Right ventricle myocardium inferior (tissue), 1 donor: ENCODE results near the gene UQCC2. TPM values are rescaled to one million over a fixed set of nuclear protein-coding genes. Genes with fewer than 3 reads are reported as not detected.

ENCODE experiments used
- ATAC-seq: fragments of 200-7000 bp; cut with Tn5 transposase; one replicate; pipeline ENCODE4 v1.9.1; 2020; ENCODE audit warnings: mild to moderate bottlenecking, moderate library complexity
- DNase-seq: peaks from one replicate; pipeline ENCODE4 v3.0.0; 2021; ENCODE audit errors: missing footprints
- intact Hi-C: fragments of 100-400 bp; cut with DNase I; formaldehyde crosslinking; loops from one replicate; pipeline ENCODE4 v1.11.0; 2022
- total RNA-seq: library from RNA; stranded (reverse); fragmentation: NEBNext Ultra II Directional; extraction: Animal tissue kit (Norgen Biotek cat#: 25700); gene quantifications from one replicate; pipeline ENCODE4 v1.2.1, GENCODE V29; 2021
- donor health status: DM: no; HTN: yes; CAD: no; lungs with severe emphysema.

UQCC2 gene
- total RNA-seq, 1 donor from 2014 or later, result 215 TPM

DNA sequence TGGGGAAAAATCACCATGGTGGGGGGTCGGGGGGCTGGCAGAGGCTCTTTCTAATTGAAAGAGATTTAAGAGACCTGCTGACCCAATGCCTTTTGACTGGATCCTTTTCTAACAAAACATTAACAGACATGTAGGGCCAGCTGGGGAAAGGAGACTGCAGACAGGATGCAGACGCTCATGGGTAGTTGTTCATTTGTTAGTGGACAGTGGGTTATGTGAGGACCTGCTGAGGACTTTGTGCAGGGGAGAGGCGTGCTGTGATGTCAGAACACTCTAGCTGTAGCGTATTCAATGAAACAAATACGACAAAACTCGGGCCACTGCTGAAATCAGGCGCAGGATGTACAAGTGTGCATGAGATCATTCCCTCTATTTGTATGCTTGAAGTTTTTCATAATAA is 34.0 kb upstream of the UQCC2 start:
- intact Hi-C loops, result loop anchor here (2.0 kb wide), 1 partner anchor 35 kb away; the partner anchor contains the start of gene UQCC2
- DNase-seq, result peak; percentile 34
- no peak for ATAC-seq

GRCh38 chr6:33744895-33745546 is 33.5 kb upstream of the UQCC2 start:
- DNase-seq (peak; percentile 62), ATAC-seq (peak; percentile 5)
- intact Hi-C loops, result loop anchor here (2.0 kb wide), 1 partner anchor 34 kb away; the partner anchor contains the start of gene UQCC2

- intact Hi-C loops, result loop anchor here (2.0 kb wide), 1 partner anchor 33 kb away; the partner anchor contains the start of gene UQCC2
- DNase-seq (peak; percentile 68), ATAC-seq (peak; percentile 21)
These were observed 32.7 kb upstream of the UQCC2 start for GRCh38 chr6:33744001-33744848.

DNA sequence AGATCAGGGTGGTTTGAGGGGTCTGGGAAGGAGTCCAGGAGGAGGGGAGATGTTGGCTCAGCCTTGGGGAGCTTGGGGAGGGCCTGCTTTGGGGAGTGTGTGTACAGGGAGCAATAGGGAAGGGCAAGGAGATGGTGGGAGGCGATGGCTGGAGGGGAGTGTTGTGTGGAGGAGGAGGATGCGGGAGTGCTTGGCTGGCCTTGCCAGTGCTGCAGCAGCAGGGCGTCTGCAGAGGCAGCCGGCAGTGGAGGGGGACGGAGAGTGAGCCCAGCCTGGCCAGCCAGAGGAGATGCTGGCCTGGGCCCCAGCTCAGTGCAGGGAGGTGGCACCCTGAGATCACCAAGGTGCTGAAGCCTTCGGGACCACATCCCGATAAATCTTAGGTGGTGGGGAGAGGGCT is 31.3 kb upstream of the UQCC2 start:
- peak; percentile 40 for DNase-seq
- no peak for ATAC-seq
- intact Hi-C loops, result no loop called here

GRCh38 chr6:33742092-33742491 is 30.6 kb upstream of the UQCC2 start:
- no peak for ATAC-seq
- peak; percentile 64 for DNase-seq
- intact Hi-C loops, result no loop called here

GRCh38 chr6:33740794-33741193 is 29.3 kb upstream of the UQCC2 start:
- intact Hi-C loops, result no loop called here
- ATAC-seq, result no peak

GRCh38 chr6:33740204-33740608 is 28.7 kb upstream of the UQCC2 start:
- intact Hi-C loops, result no loop called here
- DNase-seq (peak; percentile 68), ATAC-seq (peak; percentile 21)

More at GRCh38 chr6:33740794-33741193, 29.3 kb upstream of the UQCC2 start:
- DNase-seq, result peak; percentile 16

DNA sequence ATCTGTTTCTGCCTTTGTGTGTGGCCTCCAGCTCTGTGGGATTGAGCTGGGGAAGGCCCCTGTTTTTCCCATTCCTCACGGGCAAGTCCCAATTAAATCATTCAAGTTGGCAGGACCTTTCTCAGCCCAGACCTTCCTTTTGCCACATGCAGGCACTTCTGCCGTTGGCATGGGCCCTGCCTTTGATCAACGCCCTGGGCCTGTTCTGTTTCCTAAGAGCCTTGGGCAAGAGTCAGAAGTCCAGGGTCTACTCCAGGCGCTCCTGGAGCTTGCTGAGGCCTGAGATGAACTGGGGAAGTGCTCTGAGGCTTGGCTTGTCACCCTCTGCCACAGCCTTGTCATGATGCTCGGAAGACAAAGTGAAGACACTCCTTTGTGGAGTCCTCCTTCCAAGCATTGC is 28.1 kb upstream of the UQCC2 start:
- DNase-seq, result peak; percentile 50
- intact Hi-C loops, result no loop called here
- ATAC-seq, result no peak

DNA sequence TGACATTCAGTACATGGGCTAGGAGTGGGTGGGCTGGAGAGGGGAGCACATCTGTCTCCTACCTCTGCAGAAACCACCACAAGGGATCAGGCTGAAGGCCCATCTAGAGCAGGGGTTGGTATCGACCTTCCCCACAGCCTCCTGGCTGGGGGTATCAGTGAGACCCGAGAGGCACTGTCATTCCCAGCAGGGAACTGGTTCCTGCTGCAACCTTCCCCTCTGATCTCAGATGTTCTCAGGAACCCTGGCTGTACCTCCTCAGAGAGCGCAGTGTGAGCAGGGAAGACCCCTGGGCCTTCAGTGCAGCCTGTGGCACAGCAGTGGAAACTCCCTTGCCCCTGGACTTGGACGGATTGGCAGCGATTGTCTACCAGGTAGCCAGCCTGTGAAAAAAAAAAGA is 27.4 kb upstream of the UQCC2 start:
- ATAC-seq (no peak), DNase-seq (no peak)
- intact Hi-C loops, result no loop called here

DNA sequence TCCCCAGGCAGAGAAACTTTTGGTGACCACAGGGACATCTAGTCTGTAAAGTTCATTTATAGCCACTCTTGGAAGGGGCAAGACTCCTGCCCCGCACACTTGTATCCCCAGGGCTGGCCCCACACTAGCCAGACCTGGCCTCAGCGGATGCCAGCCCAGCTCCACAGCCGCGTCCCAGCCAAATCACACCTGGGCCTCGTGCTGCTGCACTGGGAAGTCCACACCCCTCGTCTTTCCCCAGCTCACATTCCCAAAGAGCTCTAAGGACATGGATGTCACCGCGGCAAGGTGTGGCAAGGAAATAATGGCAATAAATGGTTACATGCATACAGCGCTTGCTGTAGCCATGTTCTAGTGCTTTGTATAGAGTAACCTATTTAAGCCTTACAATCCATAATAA is 26.7 kb upstream of the UQCC2 start:
- peak; percentile 31 for DNase-seq
- no peak for ATAC-seq
- intact Hi-C loops, result no loop called here

GRCh38 chr6:33737267-33738026 is 25.9 kb upstream of the UQCC2 start:
- ATAC-seq (peak; percentile 82), DNase-seq (peak; percentile 74)
- intact Hi-C loops, result no loop called here

- intact Hi-C loops, result no loop called here
- DNase-seq, result peak; percentile 58
- ATAC-seq, result no peak
These were observed 23.7 kb upstream of the UQCC2 start for GRCh38 chr6:33735216-33735615.

DNA sequence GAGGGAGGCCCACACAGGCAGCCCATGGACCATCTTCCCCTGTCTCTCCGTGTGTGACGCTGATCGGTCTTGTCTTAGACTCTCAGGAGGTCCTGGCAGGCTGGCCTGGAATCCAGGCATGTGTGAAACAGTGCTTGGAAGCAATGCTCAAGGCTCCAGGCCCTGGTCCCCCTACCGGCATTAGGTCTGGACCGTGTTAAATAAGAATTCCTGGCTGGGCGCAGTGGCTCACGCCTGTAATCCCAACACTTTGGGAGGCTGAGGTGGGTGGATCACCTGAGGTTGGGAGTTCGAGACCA is 22.2 kb upstream of the UQCC2 start:
- DNase-seq (no peak), ATAC-seq (no peak)
- intact Hi-C loops, result no loop called here

- intact Hi-C loops, result no loop called here
- DNase-seq, result no peak
- no peak for ATAC-seq
These were observed 21.6 kb upstream of the UQCC2 start for GRCh38 chr6:33732817-33733708.

- intact Hi-C loops, result no loop called here
- DNase-seq (no peak), ATAC-seq (no peak)
These were observed 20.9 kb upstream of the UQCC2 start for GRCh38 chr6:33732385-33732784.

- peak; percentile 38 for ATAC-seq
- DNase-seq, result no peak
- intact Hi-C loops, result no loop called here
These were observed 20.3 kb upstream of the UQCC2 start for GRCh38 chr6:33731751-33732282.

GRCh38 chr6:33731035-33731434 is 19.5 kb upstream of the UQCC2 start:
- intact Hi-C loops, result no loop called here
- ATAC-seq, result no peak
- DNase-seq, result no peak

DNA sequence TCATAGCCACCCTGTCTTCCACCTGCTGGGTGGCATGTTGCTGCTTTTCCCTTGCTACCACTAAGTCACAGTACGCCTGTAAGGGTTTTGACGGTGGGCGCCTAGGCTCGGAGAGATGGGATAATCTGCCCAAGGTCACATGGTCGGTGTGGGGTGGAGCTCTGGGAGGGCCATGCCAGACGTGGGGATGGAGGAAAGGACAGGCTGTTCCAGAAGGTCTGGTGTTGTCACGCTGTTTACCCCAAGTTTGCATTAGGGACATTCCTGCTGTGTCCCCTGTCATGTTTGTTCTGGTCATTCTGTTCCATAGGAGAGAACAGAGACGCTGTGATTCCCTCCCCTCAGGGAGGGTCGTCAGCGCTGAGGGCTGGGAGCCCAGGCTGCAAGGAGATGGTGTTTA is 19.1 kb upstream of the UQCC2 start:
- intact Hi-C loops, result no loop called here
- ATAC-seq, result no peak
- DNase-seq, result no peak
